ENCODE results near the gene GOLGA3. TPM values are rescaled to one million over a fixed set of nuclear protein-coding genes. Genes with fewer than 3 reads are reported as not detected.

Gene GOLGA3
- total RNA-seq, 1 donor from 2014 or later = 63.8 TPM

DNA sequence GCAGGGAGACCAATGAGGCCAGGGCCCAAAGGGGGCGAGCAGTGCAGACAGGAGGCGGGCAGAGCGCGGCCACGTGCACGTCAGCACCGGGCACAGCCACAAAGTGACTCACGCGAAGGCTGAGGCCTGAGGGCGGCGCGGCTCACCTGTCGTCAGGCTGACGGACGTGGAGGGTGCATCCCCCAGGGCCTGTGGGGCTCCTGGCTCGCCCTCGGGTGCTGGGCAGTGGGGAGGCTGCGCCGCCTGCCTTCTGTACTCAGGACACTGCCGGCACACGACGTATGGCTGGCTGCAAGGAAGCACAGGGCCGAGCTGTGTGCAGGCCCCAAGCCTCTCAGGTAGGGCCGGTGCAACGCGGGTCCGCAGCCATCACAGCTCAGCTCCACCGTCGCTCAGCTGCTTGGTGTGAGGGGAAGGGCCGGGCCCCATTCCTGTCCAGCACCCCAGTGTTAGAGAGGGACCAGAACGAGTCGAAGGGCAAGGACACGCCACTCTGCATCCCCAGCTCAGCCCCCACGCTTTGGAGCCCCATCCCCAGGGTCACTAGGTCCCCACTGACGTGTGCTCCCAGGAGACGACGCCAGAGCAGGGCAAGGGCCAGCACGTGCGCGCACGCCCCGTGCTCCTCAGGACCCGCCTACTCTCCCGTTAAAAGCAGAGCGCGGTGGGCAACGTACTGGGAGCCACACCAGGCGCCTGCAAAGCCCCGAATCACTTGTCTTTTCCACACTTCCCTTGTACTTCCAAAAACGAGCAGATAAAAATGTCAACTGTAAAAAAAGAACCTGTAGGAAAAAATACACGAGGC is 24.8 kb upstream of the GOLGA3 start:
- H3K4me1 Mint-ChIP-seq = no peaks in the 10 kb centered on the region
- H3K27ac Mint-ChIP-seq = no peak overlapping the region
- H3K9me3 Mint-ChIP-seq = no peaks in the 10 kb centered on the region
- no peak for DNase-seq (ENCODE audit: low spot score in 2 of 2, unreplicated experiment in 2 of 2)
- H3K4me3 Mint-ChIP-seq = no peak overlapping the region
- TF ChIP-seq, protein P1, sequence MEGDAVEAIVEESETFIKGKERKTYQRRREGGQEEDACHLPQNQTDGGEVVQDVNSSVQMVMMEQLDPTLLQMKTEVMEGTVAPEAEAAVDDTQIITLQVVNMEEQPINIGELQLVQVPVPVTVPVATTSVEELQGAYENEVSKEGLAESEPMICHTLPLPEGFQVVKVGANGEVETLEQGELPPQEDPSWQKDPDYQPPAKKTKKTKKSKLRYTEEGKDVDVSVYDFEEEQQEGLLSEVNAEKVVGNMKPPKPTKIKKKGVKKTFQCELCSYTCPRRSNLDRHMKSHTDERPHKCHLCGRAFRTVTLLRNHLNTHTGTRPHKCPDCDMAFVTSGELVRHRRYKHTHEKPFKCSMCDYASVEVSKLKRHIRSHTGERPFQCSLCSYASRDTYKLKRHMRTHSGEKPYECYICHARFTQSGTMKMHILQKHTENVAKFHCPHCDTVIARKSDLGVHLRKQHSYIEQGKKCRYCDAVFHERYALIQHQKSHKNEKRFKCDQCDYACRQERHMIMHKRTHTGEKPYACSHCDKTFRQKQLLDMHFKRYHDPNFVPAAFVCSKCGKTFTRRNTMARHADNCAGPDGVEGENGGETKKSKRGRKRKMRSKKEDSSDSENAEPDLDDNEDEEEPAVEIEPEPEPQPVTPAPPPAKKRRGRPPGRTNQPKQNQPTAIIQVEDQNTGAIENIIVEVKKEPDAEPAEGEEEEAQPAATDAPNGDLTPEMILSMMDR (IDR thresholded peaks at IDR 0.05; ENCODE audit: unreplicated experiment) = no peak
- H3K27me3 Mint-ChIP-seq (ENCODE audit: low read depth) = no peaks in the 10 kb centered on the region
- H3K36me3 Mint-ChIP-seq = peaks cover 38% of the 10 kb centered on the region

DNA sequence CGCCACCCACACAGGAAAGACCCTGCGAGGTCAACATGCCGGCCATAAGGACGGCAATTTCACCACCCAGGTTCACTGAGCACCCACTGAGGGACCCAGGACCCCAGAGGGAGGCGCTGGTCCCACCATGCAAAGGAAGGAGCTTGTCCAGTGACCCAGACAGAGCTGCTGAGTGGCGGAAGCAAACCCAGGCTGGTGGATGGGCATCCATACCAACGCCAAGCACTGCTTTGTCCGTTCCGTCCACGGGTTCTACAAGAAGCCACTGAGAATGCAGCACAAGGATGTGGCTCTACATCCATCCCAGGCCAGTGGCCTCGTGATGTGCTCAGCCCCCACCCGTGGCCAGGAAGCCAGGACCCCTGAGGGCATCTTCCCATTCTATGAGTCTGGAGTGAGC is 23.8 kb upstream of the GOLGA3 start:
- DNase-seq (ENCODE audit: low spot score in 2 of 2, unreplicated experiment in 2 of 2) = no peak
- Mint-ChIP-seq H3K27me3 (ENCODE audit: low read depth) (no peaks in the 10 kb centered on the region), H3K4me3 (no peak overlapping the region), H3K27ac (no peak overlapping the region), H3K4me1 (no peaks in the 10 kb centered on the region), H3K36me3 (peaks cover 42% of the 10 kb centered on the region), H3K9me3 (no peaks in the 10 kb centered on the region)
- TF ChIP-seq, protein P1 (IDR thresholded peaks at IDR 0.05; ENCODE audit: unreplicated experiment) = no peak

DNA sequence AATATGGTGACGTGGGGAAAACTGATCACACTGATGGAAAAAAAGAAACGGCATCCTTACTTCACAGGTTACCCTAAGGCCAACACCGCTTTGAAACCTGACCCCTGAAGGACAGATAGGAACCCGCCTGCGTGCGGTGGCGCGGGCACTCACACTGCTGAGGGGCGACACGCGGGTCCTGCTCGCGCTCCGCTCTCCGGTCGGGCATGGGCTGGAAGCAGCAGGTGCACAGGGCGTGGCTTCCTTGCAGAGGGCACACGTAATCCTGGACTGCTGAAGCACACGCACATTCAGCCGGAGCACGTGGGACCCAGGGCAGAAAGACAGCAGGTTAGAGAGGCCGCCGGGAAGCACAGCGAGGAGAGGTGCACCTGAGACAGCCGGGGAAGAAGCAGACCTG is 22.8 kb upstream of the GOLGA3 start:
- H3K36me3 Mint-ChIP-seq = peaks cover 45% of the 10 kb centered on the region

DNA sequence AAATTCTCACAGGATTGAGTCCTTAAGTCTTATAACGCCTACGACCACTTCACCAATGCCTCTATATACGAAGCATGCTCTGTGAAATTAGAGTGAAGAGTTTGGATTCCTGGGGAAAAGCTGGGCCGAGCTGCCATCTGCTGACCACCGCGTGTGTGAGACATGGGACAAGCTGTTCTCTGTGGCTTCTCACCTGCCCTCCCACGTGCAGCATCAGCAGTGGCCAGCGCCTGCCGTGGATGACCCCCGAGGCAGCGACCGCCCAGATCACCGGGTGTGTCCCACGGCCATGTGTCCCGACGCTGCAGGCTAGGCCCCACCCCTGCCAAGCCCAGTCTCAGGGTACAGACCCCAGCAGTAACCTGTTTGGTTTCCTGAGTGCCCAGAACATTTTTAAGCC is 21.6 kb upstream of the GOLGA3 start:
- TF ChIP-seq, protein P1 (IDR thresholded peaks at IDR 0.05; ENCODE audit: unreplicated experiment) = no peak
- peaks cover 42% of the 10 kb centered on the region for H3K36me3 Mint-ChIP-seq
- no peaks in the 10 kb centered on the region for H3K27me3 Mint-ChIP-seq (ENCODE audit: low read depth)
- H3K27ac Mint-ChIP-seq = no peak overlapping the region
- H3K4me3 Mint-ChIP-seq = no peak overlapping the region
- DNase-seq (ENCODE audit: low spot score in 2 of 2, unreplicated experiment in 2 of 2) = no peak
- no peaks in the 10 kb centered on the region for H3K4me1 Mint-ChIP-seq
- H3K9me3 Mint-ChIP-seq = no peaks in the 10 kb centered on the region

More for the DNA sequence above, 22.8 kb upstream of the GOLGA3 start:
- Mint-ChIP-seq H3K4me1 (no peaks in the 10 kb centered on the region), H3K27me3 (ENCODE audit: low read depth) (no peaks in the 10 kb centered on the region), H3K27ac (no peak overlapping the region), H3K4me3 (no peak overlapping the region), H3K9me3 (no peaks in the 10 kb centered on the region)
- TF ChIP-seq, protein P1 (IDR thresholded peaks at IDR 0.05; ENCODE audit: unreplicated experiment) = no peak
- DNase-seq (ENCODE audit: low spot score in 2 of 2, unreplicated experiment in 2 of 2) = no peak

DNA sequence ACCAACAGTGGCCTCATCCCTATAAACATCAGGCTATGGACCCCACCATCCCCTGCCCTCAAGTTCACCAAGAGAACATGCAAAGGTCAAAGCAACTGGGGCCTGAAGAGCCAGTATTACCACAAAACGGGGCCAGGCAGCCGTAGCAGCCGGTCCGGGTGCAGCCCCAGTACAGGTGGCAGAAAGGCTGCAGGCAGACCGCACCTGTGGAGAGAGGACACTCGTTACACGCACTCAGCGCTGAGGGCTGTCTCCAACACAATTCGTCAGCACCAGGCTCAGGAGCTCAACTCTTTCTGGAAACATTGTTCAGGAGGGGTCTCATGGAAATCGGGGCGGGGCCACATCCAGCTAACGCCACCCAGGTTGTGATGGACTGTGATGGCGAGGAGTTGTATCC is 19.9 kb upstream of the GOLGA3 start:
- TF ChIP-seq, protein P1 (IDR thresholded peaks at IDR 0.05; ENCODE audit: unreplicated experiment) = no peak
- no peak overlapping the region for H3K4me3 Mint-ChIP-seq
- H3K9me3 Mint-ChIP-seq = no peaks in the 10 kb centered on the region
- H3K4me1 Mint-ChIP-seq = no peaks in the 10 kb centered on the region
- no peak overlapping the region for H3K27ac Mint-ChIP-seq
- peaks cover 36% of the 10 kb centered on the region for H3K36me3 Mint-ChIP-seq
- no peak for DNase-seq (ENCODE audit: low spot score in 2 of 2, unreplicated experiment in 2 of 2)
- no peaks in the 10 kb centered on the region for H3K27me3 Mint-ChIP-seq (ENCODE audit: low read depth)
